K562 (cell line): ENCODE results near the gene CD300LG.

Experiments
- AFF1 ChIP-seq, 2 experiments: fragments of 450-650 bp; IDR thresholded peaks; 2 replicates each; pipeline ENCODE4 v1.6.1; 2018; ENCODE audit warnings: mild to moderate bottlenecking in 2 of 2, low read depth in 1 of 2; ENCODE audit not compliant: partially characterized antibody in 2 of 2
- AFF4 ChIP-seq: sonication (generic); formaldehyde crosslinking; IDR thresholded peaks from 2 replicates; pipeline ENCODE4 v1.8.0; 2023; ENCODE audit warnings: mild to moderate bottlenecking, missing genetic modification reagents
- ELK1 ChIP-seq: sonication (generic); formaldehyde crosslinking; IDR thresholded peaks from 2 replicates; pipeline ENCODE4 v1.8.1; 2022; ENCODE audit warnings: missing genetic modification reagents
- JUNB ChIP-seq: fragments of 450-650 bp; formaldehyde crosslinking; conservative IDR thresholded peaks from 2 replicates; pipeline ENCODE4 v1.4.0; 2020; ENCODE audit warnings: mild to moderate bottlenecking
- ZNF133 ChIP-seq: fragments of 250-450 bp; sonication (Bioruptor Pico); IDR thresholded peaks from 2 replicates; pipeline ENCODE4 v1.4.0; 2020; ENCODE audit warnings: mild to moderate bottlenecking
- ZNF24 ChIP-seq: fragments of 450-650 bp; IDR thresholded peaks from 2 replicates; pipeline ENCODE4 v1.6.1; 2016
- TF ChIP-seq, protein P1 (sequence below): IDR thresholded peaks from 2 replicates; pipeline ENCODE4 v1.6.1; 2016; ENCODE audit warnings: missing genetic modification characterization, missing compliant biosample characterization

- TF ChIP-seq, protein P1, sequence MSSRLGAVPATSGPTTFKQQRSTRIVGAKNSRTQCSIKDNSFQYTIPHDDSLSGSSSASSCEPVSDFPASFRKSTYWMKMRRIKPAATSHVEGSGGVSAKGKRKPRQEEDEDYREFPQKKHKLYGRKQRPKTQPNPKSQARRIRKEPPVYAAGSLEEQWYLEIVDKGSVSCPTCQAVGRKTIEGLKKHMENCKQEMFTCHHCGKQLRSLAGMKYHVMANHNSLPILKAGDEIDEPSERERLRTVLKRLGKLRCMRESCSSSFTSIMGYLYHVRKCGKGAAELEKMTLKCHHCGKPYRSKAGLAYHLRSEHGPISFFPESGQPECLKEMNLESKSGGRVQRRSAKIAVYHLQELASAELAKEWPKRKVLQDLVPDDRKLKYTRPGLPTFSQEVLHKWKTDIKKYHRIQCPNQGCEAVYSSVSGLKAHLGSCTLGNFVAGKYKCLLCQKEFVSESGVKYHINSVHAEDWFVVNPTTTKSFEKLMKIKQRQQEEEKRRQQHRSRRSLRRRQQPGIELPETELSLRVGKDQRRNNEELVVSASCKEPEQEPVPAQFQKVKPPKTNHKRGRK: no peak
- TF ChIP-seq ZNF24 (no peak), AFF4 (no peak), JUNB (no peak), ZNF133 (CRISPR knock-in tag) (no peak), AFF1 (IDR thresholded peaks at IDR 0.05; ENCODE audit: low read depth in 1 of 2, partially characterized antibody in 2 of 2) (no peak), ELK1 (CRISPR knock-in tag) (no peak)
Measured at GRCh38 chr17:43801844-43802243, 45.1 kb upstream of the CD300LG start.
